ENCODE data around the gene TMEM170A. TPM values are rescaled to one million over a fixed set of nuclear protein-coding genes. Genes with fewer than 3 reads are reported as not detected.
A peak's percentile ranks its signal among the peaks of the same experiment; 100 is the strongest.
"Not testable (repeated sequence)": the region's sequence is repeated elsewhere in the genome, so short reads cannot be mapped to it uniquely, and the experiment has no call there.

The TMEM170A gene
- total RNA-seq, 1 experiment from 2014 or later = 10.1 TPM

DNA sequence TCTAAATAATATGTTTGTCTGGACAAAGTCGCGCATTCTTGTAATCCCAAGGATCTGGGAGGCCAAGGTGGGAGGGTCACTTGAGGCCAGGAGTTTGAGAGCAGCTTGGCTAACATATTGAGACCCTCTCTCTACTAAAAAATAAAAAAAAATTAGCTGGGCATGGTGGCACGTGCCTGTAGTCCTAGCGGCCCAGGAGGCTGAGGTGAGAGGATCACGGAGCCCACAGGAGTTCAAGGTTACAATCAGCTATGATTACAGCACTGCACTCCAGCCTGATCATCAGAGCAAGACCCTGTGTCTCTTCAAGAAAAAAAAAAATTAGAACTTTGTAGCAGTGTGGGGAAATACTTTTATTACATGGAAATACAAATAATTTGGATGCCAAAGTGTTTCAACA, 36.9 kb upstream of the TMEM170A start:
- POLR2A ChIA-PET (ENCODE audit: unreplicated experiment) = no interaction called here
- CTCF ChIA-PET = no interaction called here
- Histone ChIP-seq H3K9me2 (replicated peaks; ENCODE audit: low read length) (no peaks in the 10 kb centered on the region), H4K20me1 (ENCODE audit: low read length) (no peaks in the 10 kb centered on the region), H3K4me2 (ENCODE audit: low read length) (no peak overlapping the region), H2AFZ (ENCODE audit: low read length) (no peak overlapping the region), H3K4me1 (ENCODE audit: insufficient read depth, low read length) (peaks cover 14% of the 10 kb centered on the region), H3K9ac (ENCODE audit: low read length) (no peak overlapping the region), H3K9me3 (ENCODE audit: low read length) (no peaks in the 10 kb centered on the region), H3K79me2 (ENCODE audit: low read length) (no peaks in the 10 kb centered on the region), H3K36me3 (ENCODE audit: low read depth, low read length) (no peaks in the 10 kb centered on the region), H3K27me3 (ENCODE audit: low read length) (no peaks in the 10 kb centered on the region), H3K4me3 (ENCODE audit: low read length) (no peak overlapping the region), H3F3A (ENCODE audit: low read length, unreplicated experiment) (no peaks in the 10 kb centered on the region), H3K27ac (ENCODE audit: low read length) (no peak overlapping the region)
- BruUV-seq (replicated peaks) = no TSS peak
- intact Hi-C loops (cut with micrococcal nuclease) = no loop called here
- ATAC-seq = no peak
- TF ChIP-seq, protein P1, sequence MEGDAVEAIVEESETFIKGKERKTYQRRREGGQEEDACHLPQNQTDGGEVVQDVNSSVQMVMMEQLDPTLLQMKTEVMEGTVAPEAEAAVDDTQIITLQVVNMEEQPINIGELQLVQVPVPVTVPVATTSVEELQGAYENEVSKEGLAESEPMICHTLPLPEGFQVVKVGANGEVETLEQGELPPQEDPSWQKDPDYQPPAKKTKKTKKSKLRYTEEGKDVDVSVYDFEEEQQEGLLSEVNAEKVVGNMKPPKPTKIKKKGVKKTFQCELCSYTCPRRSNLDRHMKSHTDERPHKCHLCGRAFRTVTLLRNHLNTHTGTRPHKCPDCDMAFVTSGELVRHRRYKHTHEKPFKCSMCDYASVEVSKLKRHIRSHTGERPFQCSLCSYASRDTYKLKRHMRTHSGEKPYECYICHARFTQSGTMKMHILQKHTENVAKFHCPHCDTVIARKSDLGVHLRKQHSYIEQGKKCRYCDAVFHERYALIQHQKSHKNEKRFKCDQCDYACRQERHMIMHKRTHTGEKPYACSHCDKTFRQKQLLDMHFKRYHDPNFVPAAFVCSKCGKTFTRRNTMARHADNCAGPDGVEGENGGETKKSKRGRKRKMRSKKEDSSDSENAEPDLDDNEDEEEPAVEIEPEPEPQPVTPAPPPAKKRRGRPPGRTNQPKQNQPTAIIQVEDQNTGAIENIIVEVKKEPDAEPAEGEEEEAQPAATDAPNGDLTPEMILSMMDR (conservative IDR thresholded peaks at IDR 0.05; ENCODE audit: low read depth, low read length) = no peak
- no peak for TF ChIP-seq EZH2phosphoT487 (IDR thresholded peaks at IDR 0.05; ENCODE audit: borderline replicate concordance, low read length)
- no peak for TF ChIP-seq EZH2 (IDR thresholded peaks at IDR 0.05; ENCODE audit: low read length, unreplicated experiment)
- DNase-seq = no peak

DNA sequence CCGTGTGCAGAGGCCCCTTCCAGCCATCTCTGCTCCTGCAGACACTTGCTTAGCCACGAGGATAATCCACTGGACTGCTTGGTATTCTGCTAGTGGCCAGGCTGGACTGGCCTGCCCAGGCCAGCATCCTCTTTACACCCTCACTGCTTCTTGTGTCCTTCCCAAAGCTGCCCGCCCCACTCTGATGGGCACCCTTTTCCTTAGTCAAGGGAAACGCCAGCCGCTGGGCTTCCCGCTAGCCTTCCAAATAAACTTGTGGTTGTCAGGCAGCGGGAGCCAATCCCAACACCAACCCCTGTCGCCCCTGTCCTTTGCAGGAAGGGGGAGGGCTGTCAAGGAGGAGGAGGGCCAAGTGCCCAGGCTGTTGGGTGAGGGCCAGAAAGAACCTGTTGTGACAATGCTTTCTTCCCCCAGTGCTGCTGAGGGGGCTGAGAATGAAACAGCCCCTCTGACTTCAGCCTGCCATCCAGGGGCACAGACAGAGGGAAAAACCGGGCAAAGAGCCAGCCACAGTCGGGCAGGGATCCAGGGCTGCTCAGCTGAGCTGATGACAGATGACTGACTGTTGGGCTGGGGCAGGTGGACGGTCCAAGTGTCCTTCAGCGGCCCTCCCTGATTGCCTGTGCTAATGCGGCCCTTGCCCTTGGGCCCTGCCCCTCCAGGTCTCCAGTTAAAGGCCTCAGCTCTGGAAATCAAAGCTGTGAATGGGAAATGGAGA, 34.3 kb upstream of the TMEM170A start:
- H3K9ac ChIP-seq (ENCODE audit: low read length); H3K4me1 ChIP-seq (ENCODE audit: insufficient read depth, low read length); H3K9me2 ChIP-seq (replicated peaks; ENCODE audit: low read length); H3K4me3 ChIP-seq (ENCODE audit: low read length); intact Hi-C loops (cut with micrococcal nuclease); H3K36me3 ChIP-seq (ENCODE audit: low read depth, low read length); H3K27ac ChIP-seq (ENCODE audit: low read length); H4K20me1 ChIP-seq (ENCODE audit: low read length); H3K27me3 ChIP-seq (ENCODE audit: low read length); H3K4me2 ChIP-seq (ENCODE audit: low read length); H3K79me2 ChIP-seq (ENCODE audit: low read length); H2AFZ ChIP-seq (ENCODE audit: low read length); POLR2A ChIA-PET (ENCODE audit: unreplicated experiment); BruUV-seq (replicated peaks); H3K9me3 ChIP-seq (ENCODE audit: low read length); H3F3A ChIP-seq (ENCODE audit: low read length, unreplicated experiment); CTCF ChIA-PET: not testable (repeated sequence)
- DNase-seq (peak; percentile 74), ATAC-seq (peak; percentile 74)

DNA sequence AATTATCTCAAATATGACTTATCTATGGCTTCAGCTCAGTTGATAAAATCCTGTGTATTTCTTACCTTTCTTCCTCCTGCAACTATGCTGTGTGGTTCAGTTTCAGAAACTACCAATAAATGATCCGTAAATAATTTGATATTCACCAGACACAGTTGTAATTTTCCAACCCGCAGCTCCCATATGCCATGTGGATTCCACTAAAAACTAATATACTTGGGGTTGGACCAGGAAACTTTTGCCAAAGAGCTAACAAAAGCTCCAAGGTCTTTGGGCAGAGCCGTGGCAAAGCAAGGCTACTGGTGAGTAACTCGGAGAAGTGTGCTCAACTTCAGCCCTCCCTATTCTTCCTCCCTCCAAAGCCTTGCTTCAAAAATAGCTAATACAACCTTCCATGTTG, 33.1 kb upstream of the TMEM170A start:
- BruUV-seq (replicated peaks) = no TSS peak

More for the DNA sequence above, 33.1 kb upstream of the TMEM170A start:
- H3F3A ChIP-seq (ENCODE audit: low read length, unreplicated experiment) = no peaks in the 10 kb centered on the region
- H3K36me3 ChIP-seq (ENCODE audit: low read depth, low read length) = no peaks in the 10 kb centered on the region
- no peaks in the 10 kb centered on the region for H3K9me2 ChIP-seq (replicated peaks; ENCODE audit: low read length)
- intact Hi-C loops (cut with micrococcal nuclease) = no loop called here
- H3K79me2 ChIP-seq (ENCODE audit: low read length) = no peaks in the 10 kb centered on the region
- CTCF ChIA-PET = no interaction called here
- no peak overlapping the region for H2AFZ ChIP-seq (ENCODE audit: low read length)
- H3K4me1 ChIP-seq (ENCODE audit: insufficient read depth, low read length) = no peaks in the 10 kb centered on the region
- no peak overlapping the region for H3K27ac ChIP-seq (ENCODE audit: low read length)
- H3K9ac ChIP-seq (ENCODE audit: low read length) = no peak overlapping the region
- TF ChIP-seq, protein P1 (conservative IDR thresholded peaks at IDR 0.05; ENCODE audit: low read depth, low read length) = no peak
- TF ChIP-seq EZH2phosphoT487 (IDR thresholded peaks at IDR 0.05; ENCODE audit: borderline replicate concordance, low read length) (no peak), EZH2 (IDR thresholded peaks at IDR 0.05; ENCODE audit: low read length, unreplicated experiment) (no peak)
- H3K9me3 ChIP-seq (ENCODE audit: low read length) = no peaks in the 10 kb centered on the region
- no peak overlapping the region for H3K4me3 ChIP-seq (ENCODE audit: low read length)
- H3K27me3 ChIP-seq (ENCODE audit: low read length) = no peaks in the 10 kb centered on the region
- POLR2A ChIA-PET (ENCODE audit: unreplicated experiment) = interaction anchor here (0.7 kb wide), 1 partner anchor 19 kb away, joined by 3 read pairs; no protein-coding TSS in a partner anchor
- no peak for DNase-seq
- H3K4me2 ChIP-seq (ENCODE audit: low read length) = no peak overlapping the region
- no peak for ATAC-seq
- H4K20me1 ChIP-seq (ENCODE audit: low read length) = no peaks in the 10 kb centered on the region

Data from PC-3 (cell line).